ENCODE data around the gene FRMPD1. TPM values are rescaled to one million over a fixed set of nuclear protein-coding genes. Genes with fewer than 3 reads are reported as not detected.

FRMPD1 gene
- total RNA-seq, 1 experiment from 2014 or later, result 0.26 TPM

- CTCF ChIA-PET, result no interaction called here
- no peak overlapping the region for H3K27ac Mint-ChIP-seq
These were observed 57.0 kb downstream of the FRMPD1 start for GRCh38 chr9:37707748-37708147.

More at GRCh38 chr9:37707748-37708147, 57.0 kb downstream of the FRMPD1 start:
- Mint-ChIP-seq H3K27me3 (ENCODE audit: low read depth) (peaks cover 10% of the 10 kb centered on the region), H3K4me3 (no peak overlapping the region), H3K9me3 (no peaks in the 10 kb centered on the region), H3K36me3 (no peaks in the 10 kb centered on the region), H3K4me1 (no peaks in the 10 kb centered on the region)
- TF ChIP-seq CREB1 (CRISPR knock-in tag; IDR thresholded peaks at IDR 0.05) (no peak), ZNF121 (CRISPR knock-in tag; IDR thresholded peaks at IDR 0.05) (no peak), AFF4 (CRISPR knock-in tag; IDR thresholded peaks at IDR 0.05; ENCODE audit: borderline replicate concordance) (no peak), TEAD1 (CRISPR knock-in tag; IDR thresholded peaks at IDR 0.05) (no peak), SMAD3 (CRISPR knock-in tag; IDR thresholded peaks at IDR 0.05; ENCODE audit: borderline replicate concordance) (no peak), CREM (CRISPR knock-in tag; IDR thresholded peaks at IDR 0.05) (no peak), USF2 (CRISPR knock-in tag; IDR thresholded peaks at IDR 0.05) (no peak), NR3C1 (CRISPR knock-in tag; conservative IDR thresholded peaks at IDR 0.05; ENCODE audit: low read depth) (no peak), ELF4 (CRISPR knock-in tag; IDR thresholded peaks at IDR 0.05; ENCODE audit: low read depth) (no peak), KAT7 (CRISPR knock-in tag; IDR thresholded peaks at IDR 0.05; ENCODE audit: borderline replicate concordance) (no peak), GABPB1 (CRISPR knock-in tag; IDR thresholded peaks at IDR 0.05) (no peak), HMGA2 (CRISPR knock-in tag; IDR thresholded peaks at IDR 0.05) (no peak), CTCF (IDR thresholded peaks at IDR 0.05) (no peak), TP53 (CRISPR knock-in tag; IDR thresholded peaks at IDR 0.05) (no peak), IRF2 (CRISPR knock-in tag; IDR thresholded peaks at IDR 0.05; ENCODE audit: borderline replicate concordance, low read depth) (no peak)
- TF ChIP-seq, protein P1, sequence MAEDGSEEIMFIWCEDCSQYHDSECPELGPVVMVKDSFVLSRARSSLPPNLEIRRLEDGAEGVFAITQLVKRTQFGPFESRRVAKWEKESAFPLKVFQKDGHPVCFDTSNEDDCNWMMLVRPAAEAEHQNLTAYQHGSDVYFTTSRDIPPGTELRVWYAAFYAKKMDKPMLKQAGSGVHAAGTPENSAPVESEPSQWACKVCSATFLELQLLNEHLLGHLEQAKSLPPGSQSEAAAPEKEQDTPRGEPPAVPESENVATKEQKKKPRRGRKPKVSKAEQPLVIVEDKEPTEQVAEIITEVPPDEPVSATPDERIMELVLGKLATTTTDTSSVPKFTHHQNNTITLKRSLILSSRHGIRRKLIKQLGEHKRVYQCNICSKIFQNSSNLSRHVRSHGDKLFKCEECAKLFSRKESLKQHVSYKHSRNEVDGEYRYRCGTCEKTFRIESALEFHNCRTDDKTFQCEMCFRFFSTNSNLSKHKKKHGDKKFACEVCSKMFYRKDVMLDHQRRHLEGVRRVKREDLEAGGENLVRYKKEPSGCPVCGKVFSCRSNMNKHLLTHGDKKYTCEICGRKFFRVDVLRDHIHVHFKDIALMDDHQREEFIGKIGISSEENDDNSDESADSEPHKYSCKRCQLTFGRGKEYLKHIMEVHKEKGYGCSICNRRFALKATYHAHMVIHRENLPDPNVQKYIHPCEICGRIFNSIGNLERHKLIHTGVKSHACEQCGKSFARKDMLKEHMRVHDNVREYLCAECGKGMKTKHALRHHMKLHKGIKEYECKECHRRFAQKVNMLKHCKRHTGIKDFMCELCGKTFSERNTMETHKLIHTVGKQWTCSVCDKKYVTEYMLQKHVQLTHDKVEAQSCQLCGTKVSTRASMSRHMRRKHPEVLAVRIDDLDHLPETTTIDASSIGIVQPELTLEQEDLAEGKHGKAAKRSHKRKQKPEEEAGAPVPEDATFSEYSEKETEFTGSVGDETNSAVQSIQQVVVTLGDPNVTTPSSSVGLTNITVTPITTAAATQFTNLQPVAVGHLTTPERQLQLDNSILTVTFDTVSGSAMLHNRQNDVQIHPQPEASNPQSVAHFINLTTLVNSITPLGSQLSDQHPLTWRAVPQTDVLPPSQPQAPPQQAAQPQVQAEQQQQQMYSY (CRISPR knock-in tag; IDR thresholded peaks at IDR 0.05), result no peak
- TF ChIP-seq, protein P2, sequence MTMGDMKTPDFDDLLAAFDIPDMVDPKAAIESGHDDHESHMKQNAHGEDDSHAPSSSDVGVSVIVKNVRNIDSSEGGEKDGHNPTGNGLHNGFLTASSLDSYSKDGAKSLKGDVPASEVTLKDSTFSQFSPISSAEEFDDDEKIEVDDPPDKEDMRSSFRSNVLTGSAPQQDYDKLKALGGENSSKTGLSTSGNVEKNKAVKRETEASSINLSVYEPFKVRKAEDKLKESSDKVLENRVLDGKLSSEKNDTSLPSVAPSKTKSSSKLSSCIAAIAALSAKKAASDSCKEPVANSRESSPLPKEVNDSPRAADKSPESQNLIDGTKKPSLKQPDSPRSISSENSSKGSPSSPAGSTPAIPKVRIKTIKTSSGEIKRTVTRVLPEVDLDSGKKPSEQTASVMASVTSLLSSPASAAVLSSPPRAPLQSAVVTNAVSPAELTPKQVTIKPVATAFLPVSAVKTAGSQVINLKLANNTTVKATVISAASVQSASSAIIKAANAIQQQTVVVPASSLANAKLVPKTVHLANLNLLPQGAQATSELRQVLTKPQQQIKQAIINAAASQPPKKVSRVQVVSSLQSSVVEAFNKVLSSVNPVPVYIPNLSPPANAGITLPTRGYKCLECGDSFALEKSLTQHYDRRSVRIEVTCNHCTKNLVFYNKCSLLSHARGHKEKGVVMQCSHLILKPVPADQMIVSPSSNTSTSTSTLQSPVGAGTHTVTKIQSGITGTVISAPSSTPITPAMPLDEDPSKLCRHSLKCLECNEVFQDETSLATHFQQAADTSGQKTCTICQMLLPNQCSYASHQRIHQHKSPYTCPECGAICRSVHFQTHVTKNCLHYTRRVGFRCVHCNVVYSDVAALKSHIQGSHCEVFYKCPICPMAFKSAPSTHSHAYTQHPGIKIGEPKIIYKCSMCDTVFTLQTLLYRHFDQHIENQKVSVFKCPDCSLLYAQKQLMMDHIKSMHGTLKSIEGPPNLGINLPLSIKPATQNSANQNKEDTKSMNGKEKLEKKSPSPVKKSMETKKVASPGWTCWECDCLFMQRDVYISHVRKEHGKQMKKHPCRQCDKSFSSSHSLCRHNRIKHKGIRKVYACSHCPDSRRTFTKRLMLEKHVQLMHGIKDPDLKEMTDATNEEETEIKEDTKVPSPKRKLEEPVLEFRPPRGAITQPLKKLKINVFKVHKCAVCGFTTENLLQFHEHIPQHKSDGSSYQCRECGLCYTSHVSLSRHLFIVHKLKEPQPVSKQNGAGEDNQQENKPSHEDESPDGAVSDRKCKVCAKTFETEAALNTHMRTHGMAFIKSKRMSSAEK (CRISPR knock-in tag; IDR thresholded peaks at IDR 0.05; ENCODE audit: borderline replicate concordance), result no peak
- POLR2A ChIA-PET, result interaction anchor here (0.6 kb wide), 1 partner anchor 292 kb away, joined by 4 read pairs; no protein-coding TSS in a partner anchor
- DNase-seq (ENCODE audit: low spot score), result no peak
- no peak for ATAC-seq
